ENCODE results near the gene PTPRR. TPM values are rescaled to one million over a fixed set of nuclear protein-coding genes. Genes with fewer than 3 reads are reported as not detected.

Gene PTPRR
- total and polyA plus RNA-seq, 2 donors (not counting 1 experiment from before 2014, with no cell fraction given), result 0.44 to 0.50 TPM

- H3K4me2 ChIP-seq (ENCODE audit: extremely low read depth, insufficient read depth, low read length), result no peak overlapping the region
- no peaks in the 10 kb centered on the region for H3K79me2 ChIP-seq (ENCODE audit: control insufficient read depth, insufficient read depth, low read length)
- TF ChIP-seq EZH2 (IDR thresholded peaks at IDR 0.05; ENCODE audit: low read length, missing control alignments) (no peak), CTCF (conservative IDR thresholded peaks at IDR 0.05 in 1 of 2, IDR thresholded peaks at IDR 0.05 in 1 of 2; ENCODE audit: low read depth in 1 of 2, low read length in 2 of 2) (no peak)
- H3K36me3 ChIP-seq (ENCODE audit: control insufficient read depth, insufficient read depth, low read length), result no peaks in the 10 kb centered on the region
- no peak overlapping the region for H2AFZ ChIP-seq (ENCODE audit: low read length)
- no peaks in the 10 kb centered on the region for H3K9me3 ChIP-seq (ENCODE audit: control insufficient read depth, insufficient read depth, low read depth, low read length)
- DNase-seq (ENCODE audit: low read depth in 2 of 2), result peak in 1 of 2 donors; percentile 90
- no peak overlapping the region for H3K27ac ChIP-seq (ENCODE audit: insufficient read depth, low read length)
- H4K20me1 ChIP-seq (ENCODE audit: control insufficient read depth, extremely low read depth, insufficient read depth, low read length), result no peaks in the 10 kb centered on the region
- no peak overlapping the region for H3K9ac ChIP-seq (ENCODE audit: insufficient read depth, low read length)
- H3K27me3 ChIP-seq (ENCODE audit: control insufficient read depth, insufficient read depth, low read length), result no peaks in the 10 kb centered on the region
- no peaks in the 10 kb centered on the region for H3K4me1 ChIP-seq (ENCODE audit: control insufficient read depth, extremely low read depth, insufficient read depth, low read length)
- no peak overlapping the region for H3K4me3 ChIP-seq (replicated peaks in 1 of 4; ENCODE audit: control extremely low read depth in 1 of 4, insufficient read depth in 1 of 4, low read depth in 3 of 4, low read length in 4 of 4)
These were observed 229.4 kb downstream of the PTPRR start for GRCh38 chr12:70691018-70691672.

- no peaks in the 10 kb centered on the region for H3K36me3 ChIP-seq (ENCODE audit: control insufficient read depth, insufficient read depth, low read length)
- TF ChIP-seq EZH2 (IDR thresholded peaks at IDR 0.05; ENCODE audit: low read length, missing control alignments), result no peak
- TF ChIP-seq CTCF (conservative IDR thresholded peaks at IDR 0.05 in 1 of 2, IDR thresholded peaks at IDR 0.05 in 1 of 2; ENCODE audit: low read depth in 1 of 2, low read length in 2 of 2), result no peak
- no peak for DNase-seq (ENCODE audit: low read depth in 2 of 2)
- H3K27ac ChIP-seq (ENCODE audit: insufficient read depth, low read length), result no peak overlapping the region
- no peaks in the 10 kb centered on the region for H3K9me3 ChIP-seq (ENCODE audit: control insufficient read depth, insufficient read depth, low read depth, low read length)
- no peaks in the 10 kb centered on the region for H3K79me2 ChIP-seq (ENCODE audit: control insufficient read depth, insufficient read depth, low read length)
- no peak overlapping the region for H3K9ac ChIP-seq (ENCODE audit: insufficient read depth, low read length)
- no peak overlapping the region for H3K4me2 ChIP-seq (ENCODE audit: extremely low read depth, insufficient read depth, low read length)
- no peak overlapping the region for H3K4me3 ChIP-seq (replicated peaks in 1 of 4; ENCODE audit: control extremely low read depth in 1 of 4, insufficient read depth in 1 of 4, low read depth in 3 of 4, low read length in 4 of 4)
- H3K4me1 ChIP-seq (ENCODE audit: control insufficient read depth, extremely low read depth, insufficient read depth, low read length), result no peaks in the 10 kb centered on the region
- no peaks in the 10 kb centered on the region for H3K27me3 ChIP-seq (ENCODE audit: control insufficient read depth, insufficient read depth, low read length)
- H4K20me1 ChIP-seq (ENCODE audit: control insufficient read depth, extremely low read depth, insufficient read depth, low read length), result no peaks in the 10 kb centered on the region
- no peak overlapping the region for H2AFZ ChIP-seq (ENCODE audit: low read length)
These were observed 233.6 kb downstream of the PTPRR start for GRCh38 chr12:70686907-70687306.

- no peak overlapping the region for H3K9ac ChIP-seq (ENCODE audit: insufficient read depth, low read length)
- H4K20me1 ChIP-seq (ENCODE audit: control insufficient read depth, extremely low read depth, insufficient read depth, low read length), result no peaks in the 10 kb centered on the region
- no peaks in the 10 kb centered on the region for H3K4me1 ChIP-seq (ENCODE audit: control insufficient read depth, extremely low read depth, insufficient read depth, low read length)
- H3K4me3 ChIP-seq (replicated peaks in 1 of 4; ENCODE audit: control extremely low read depth in 1 of 4, insufficient read depth in 1 of 4, low read depth in 3 of 4, low read length in 4 of 4), result no peak overlapping the region
- H3K36me3 ChIP-seq (ENCODE audit: control insufficient read depth, insufficient read depth, low read length), result no peaks in the 10 kb centered on the region
- no peaks in the 10 kb centered on the region for H3K27me3 ChIP-seq (ENCODE audit: control insufficient read depth, insufficient read depth, low read length)
- TF ChIP-seq CTCF (conservative IDR thresholded peaks at IDR 0.05 in 1 of 2, IDR thresholded peaks at IDR 0.05 in 1 of 2; ENCODE audit: low read depth in 1 of 2, low read length in 2 of 2) (no peak), EZH2 (IDR thresholded peaks at IDR 0.05; ENCODE audit: low read length, missing control alignments) (no peak)
- no peak overlapping the region for H3K4me2 ChIP-seq (ENCODE audit: extremely low read depth, insufficient read depth, low read length)
- no peak for DNase-seq (ENCODE audit: low read depth in 2 of 2)
- H3K79me2 ChIP-seq (ENCODE audit: control insufficient read depth, insufficient read depth, low read length), result no peaks in the 10 kb centered on the region
- no peaks in the 10 kb centered on the region for H3K9me3 ChIP-seq (ENCODE audit: control insufficient read depth, insufficient read depth, low read depth, low read length)
- H2AFZ ChIP-seq (ENCODE audit: low read length), result no peak overlapping the region
- H3K27ac ChIP-seq (ENCODE audit: insufficient read depth, low read length), result no peak overlapping the region
These were observed 234.2 kb downstream of the PTPRR start for GRCh38 chr12:70686299-70686698.

All from fibroblast of lung (primary cell).